ENCODE results near the gene KLK15.

Gene KLK15, protein sequence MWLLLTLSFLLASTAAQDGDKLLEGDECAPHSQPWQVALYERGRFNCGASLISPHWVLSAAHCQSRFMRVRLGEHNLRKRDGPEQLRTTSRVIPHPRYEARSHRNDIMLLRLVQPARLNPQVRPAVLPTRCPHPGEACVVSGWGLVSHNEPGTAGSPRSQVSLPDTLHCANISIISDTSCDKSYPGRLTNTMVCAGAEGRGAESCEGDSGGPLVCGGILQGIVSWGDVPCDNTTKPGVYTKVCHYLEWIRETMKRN

DNA sequence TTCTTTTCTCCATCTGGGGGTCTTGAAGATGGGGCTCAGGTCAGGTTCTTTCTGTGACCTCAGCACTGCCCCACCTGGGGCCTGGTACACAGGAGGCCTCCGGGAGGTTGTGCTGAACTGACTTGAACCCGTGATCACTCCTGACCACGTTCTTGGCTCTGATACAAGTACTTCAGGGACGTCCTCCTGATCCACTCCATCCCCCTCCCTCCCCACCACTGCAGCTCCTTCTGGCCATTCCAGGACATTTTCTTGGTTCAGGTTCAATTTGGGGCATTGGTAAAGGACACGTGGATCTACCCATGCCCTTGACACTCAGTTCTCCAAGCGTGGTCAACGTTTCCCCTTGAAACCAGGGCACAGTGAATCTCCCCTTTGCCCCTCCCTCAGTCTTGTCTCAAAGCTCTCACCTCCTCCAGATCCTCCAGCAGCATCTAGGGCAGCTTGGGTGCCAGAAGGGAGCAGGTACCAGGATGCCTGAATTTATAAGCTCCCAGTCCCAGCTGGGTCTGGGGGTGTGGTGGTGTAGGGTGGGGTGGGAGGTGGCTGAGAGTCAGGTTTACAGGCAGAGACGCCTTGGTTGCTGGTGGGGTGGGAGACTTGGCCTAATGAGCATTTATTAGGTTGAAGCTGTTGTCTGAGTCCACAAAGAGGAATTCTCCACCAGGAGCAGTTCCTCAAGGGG, at the start of gene KLK15:
TSS of gene KLK15 (minus strand) at position 458 of the 685 bp plus-strand sequence. CDS start 2,082 bp downstream, outside the sequence.
- DNase-seq (ENCODE audit: low read depth), result no peak

- DNase-seq (ENCODE audit: low read depth), result no peak
Measured at GRCh38 chr19:50882188-50882587, 48.8 kb upstream of the KLK15 start.

GRCh38 chr19:50880241-50880640, 46.9 kb upstream of the KLK15 start:
- no peak for DNase-seq (ENCODE audit: low read depth)

- no peak for DNase-seq (ENCODE audit: low read depth)
Measured at GRCh38 chr19:50878851-50879250, 45.5 kb upstream of the KLK15 start.

- no peak for DNase-seq (ENCODE audit: low read depth)
Measured at GRCh38 chr19:50877338-50877737, 44.0 kb upstream of the KLK15 start.

DNA sequence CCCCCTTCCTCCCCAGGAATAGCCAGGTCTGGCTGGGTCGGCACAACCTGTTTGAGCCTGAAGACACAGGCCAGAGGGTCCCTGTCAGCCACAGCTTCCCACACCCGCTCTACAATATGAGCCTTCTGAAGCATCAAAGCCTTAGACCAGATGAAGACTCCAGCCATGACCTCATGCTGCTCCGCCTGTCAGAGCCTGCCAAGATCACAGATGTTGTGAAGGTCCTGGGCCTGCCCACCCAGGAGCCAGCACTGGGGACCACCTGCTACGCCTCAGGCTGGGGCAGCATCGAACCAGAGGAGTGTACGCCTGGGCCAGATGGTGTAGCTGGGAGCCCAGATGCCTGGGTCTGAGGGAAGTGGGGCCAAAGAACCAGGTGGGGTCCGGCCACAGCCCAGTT, 43.1 kb upstream of the KLK15 start:
- no peak for DNase-seq (ENCODE audit: low read depth)

GRCh38 chr19:50875795-50876422, 42.5 kb upstream of the KLK15 start:
- no peak for DNase-seq (ENCODE audit: low read depth)

DNA sequence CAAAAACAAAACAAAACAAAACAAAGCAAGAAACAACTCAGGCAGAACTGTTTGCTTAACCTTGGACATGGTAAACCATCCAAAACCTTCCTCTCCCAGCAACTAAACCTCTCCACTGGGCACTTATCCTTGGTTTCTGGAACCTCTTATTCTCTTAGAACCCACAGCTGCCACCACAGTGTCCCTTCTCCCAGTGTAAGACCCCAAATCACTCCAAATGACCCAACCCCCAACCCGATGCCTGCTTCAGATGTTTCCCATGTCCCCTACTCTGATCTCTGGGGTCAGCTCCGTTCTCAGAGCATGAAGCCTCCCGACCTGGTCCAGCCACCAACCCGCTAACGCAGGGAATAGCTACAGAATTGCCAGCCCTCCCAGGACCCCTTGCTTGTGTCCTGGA, 40.8 kb upstream of the KLK15 start:
- no peak for DNase-seq (ENCODE audit: low read depth)

DNA sequence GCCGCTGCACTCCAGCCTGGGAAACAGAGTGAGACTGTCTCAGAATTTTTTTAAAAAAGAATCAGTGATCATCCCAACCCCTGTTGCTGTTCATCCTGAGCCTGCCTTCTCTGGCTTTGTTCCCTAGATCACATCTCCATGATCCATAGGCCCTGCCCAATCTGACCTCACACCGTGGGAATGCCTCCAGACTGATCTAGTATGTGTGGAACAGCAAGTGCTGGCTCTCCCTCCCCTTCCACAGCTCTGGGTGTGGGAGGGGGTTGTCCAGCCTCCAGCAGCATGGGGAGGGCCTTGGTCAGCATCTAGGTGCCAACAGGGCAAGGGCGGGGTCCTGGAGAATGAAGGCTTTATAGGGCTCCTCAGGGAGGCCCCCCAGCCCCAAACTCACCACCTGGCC, 39.7 kb upstream of the KLK15 start, which contains the start of gene KLK2:
TSS of gene KLK2 (plus strand) at position 384 of the 400 bp plus-strand sequence. CDS start 35 bp downstream, outside the sequence.
- no peak for DNase-seq (ENCODE audit: low read depth)

- no peak for DNase-seq (ENCODE audit: low read depth)
Measured at GRCh38 chr19:50870417-50871089, 37.2 kb upstream of the KLK15 start.

GRCh38 chr19:50869479-50869878, 36.1 kb upstream of the KLK15 start:
- DNase-seq (ENCODE audit: low read depth), result no peak

DNA sequence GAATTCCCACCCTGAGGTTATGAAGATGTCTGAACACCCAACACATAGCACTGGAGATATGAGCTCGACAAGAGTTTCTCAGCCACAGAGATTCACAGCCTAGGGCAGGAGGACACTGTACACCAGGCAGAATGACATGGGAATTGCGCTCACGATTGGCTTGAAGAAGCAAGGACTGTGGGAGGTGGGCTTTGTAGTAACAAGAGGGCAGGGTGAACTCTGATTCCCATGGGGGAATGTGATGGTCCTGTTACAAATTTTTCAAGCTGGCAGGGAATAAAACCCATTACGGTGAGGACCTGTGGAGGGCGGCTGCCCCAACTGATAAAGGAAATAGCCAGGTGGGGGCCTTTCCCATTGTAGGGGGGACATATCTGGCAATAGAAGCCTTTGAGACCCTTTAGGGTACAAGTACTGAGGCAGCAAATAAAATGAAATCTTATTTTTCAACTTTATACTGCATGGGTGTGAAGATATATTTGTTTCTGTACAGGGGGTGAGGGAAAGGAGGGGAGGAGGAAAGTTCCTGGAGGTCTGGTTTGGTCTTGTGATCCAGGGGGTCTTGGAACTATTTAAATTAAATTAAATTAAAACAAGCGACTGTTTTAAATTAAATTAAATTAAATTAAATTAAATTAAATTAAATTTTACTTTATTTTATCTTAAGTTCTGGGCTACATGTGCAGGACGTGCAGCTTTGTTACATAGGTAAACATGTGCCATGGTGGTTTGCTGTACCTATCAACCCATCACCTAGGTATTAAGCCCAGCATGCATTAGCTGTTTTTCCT, 28.3 kb upstream of the KLK15 start:
- no peak for DNase-seq (ENCODE audit: low read depth)

DNA sequence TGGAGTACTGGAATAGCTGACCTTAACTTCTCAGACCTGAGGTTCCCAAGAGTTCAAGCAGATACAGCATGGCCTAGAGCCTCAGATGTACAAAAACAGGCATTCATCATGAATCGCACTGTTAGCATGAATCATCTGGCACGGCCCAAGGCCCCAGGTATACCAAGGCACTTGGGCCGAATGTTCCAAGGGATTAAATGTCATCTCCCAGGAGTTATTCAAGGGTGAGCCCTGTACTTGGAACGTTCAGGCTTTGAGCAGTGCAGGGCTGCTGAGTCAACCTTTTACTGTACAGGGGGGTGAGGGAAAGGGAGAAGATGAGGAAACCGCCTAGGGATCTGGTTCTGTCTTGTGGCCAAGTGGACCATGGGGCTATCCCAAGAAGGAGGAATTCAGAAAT, 27.6 kb upstream of the KLK15 start:
- DNase-seq (ENCODE audit: low read depth), result no peak

DNA sequence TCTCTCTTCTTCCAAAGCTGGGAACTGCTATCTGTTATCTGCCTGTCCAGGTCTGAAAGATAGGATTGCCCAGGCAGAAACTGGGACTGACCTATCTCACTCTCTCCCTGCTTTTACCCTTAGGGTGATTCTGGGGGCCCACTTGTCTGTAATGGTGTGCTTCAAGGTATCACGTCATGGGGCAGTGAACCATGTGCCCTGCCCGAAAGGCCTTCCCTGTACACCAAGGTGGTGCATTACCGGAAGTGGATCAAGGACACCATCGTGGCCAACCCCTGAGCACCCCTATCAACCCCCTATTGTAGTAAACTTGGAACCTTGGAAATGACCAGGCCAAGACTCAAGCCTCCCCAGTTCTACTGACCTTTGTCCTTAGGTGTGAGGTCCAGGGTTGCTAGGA, 26.5 kb upstream of the KLK15 start:
- no peak for DNase-seq (ENCODE audit: low read depth)

- DNase-seq (ENCODE audit: low read depth), result no peak
Measured at GRCh38 chr19:50858886-50859285, 25.5 kb upstream of the KLK15 start.

GRCh38 chr19:50857366-50857765, 24.0 kb upstream of the KLK15 start:
- no peak for DNase-seq (ENCODE audit: low read depth)

DNA sequence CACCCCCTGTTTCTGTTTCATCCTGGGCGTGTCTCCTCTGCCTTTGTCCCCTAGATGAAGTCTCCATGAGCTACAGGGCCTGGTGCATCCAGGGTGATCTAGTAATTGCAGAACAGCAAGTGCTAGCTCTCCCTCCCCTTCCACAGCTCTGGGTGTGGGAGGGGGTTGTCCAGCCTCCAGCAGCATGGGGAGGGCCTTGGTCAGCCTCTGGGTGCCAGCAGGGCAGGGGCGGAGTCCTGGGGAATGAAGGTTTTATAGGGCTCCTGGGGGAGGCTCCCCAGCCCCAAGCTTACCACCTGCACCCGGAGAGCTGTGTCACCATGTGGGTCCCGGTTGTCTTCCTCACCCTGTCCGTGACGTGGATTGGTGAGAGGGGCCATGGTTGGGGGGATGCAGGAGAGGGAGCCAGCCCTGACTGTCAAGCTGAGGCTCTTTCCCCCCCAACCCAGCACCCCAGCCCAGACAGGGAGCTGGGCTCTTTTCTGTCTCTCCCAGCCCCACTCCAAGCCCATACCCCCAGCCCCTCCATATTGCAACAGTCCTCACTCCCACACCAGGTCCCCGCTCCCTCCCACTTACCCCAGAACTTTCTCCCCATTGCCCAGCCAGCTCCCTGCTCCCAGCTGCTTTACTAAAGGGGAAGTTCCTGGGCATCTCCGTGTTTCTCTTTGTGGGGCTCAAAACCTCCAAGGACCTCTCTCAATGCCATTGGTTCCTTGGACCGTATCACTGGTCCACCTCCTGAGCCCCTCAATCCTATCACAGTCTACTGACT, 21.4 kb upstream of the KLK15 start, which contains the start of gene KLK3:
TSS of gene KLK3 (plus strand) at position 280 of the 775 bp plus-strand sequence. CDS start at position 321, 41 bp downstream.
- DNase-seq (ENCODE audit: low read depth), result no peak

DNA sequence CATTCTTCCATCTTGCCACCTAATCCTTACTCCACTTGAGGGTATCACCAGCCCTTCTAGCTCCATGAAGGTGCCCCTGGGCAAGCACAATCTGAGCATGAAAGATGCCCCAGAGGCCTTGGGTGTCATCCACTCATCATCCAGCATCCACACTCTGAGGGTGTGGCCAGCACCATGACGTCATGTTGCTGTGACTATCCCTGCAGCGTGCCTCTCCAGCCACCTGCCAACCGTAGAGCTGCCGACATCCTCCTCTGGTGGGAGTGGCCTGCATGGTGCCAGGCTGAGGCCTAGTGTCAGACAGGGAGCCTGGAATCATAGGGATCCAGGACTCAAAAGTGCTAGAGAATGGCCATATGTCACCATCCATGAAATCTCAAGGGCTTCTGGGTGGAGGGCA, 18.2 kb upstream of the KLK15 start:
- no peak for DNase-seq (ENCODE audit: low read depth)

DNA sequence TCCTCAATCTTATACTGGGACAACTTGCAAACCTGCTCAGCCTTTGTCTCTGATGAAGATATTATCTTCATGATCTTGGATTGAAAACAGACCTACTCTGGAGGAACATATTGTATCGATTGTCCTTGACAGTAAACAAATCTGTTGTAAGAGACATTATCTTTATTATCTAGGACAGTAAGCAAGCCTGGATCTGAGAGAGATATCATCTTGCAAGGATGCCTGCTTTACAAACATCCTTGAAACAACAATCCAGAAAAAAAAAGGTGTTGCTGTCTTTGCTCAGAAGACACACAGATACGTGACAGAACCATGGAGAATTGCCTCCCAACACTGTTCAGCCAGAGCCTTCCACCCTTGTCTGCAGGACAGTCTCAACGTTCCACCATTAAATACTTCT, 17.4 kb upstream of the KLK15 start:
- no peak for DNase-seq (ENCODE audit: low read depth)

DNA sequence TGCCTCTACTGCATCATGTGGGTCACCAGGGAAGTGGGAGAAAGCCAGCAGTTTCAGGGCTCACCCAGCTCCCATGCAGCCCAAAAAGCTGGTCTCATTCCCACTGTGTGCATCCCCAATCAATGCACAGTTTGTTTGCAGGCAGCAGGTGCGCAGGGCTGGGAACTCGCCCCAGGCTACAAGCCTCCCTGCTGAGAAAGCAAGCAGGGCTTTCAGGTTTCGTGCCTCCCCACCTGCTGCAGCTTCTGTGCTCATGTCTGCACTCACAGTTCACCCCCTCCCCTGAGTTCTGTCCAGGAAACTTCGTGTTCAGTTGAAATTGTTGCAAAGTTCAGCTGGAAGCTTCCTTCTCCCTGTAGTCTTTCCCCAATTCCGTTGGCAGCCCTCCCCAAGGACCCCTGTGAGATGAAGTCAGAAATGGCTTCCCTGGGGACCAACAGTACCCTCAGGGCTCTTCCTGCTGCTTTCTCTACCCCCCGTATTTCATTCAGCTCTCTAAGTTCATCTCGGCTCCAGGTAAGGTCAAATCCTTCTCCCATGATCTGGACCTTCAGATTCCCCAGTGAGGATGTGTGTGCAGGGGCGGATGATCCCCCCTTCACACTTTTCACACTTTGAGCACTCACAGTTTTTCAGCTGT, 11.0 kb upstream of the KLK15 start:
- no peak for DNase-seq (ENCODE audit: low read depth)
